GM19099 (cell line): ENCODE results near the gene NRN1.

Source experiments
- POLR2A ChIP-seq: IDR thresholded peaks from 3 replicates; pipeline ENCODE4 v1.6.1; 2011; ENCODE audit warnings: low read depth; ENCODE audit not compliant: insufficient read length; ENCODE audit errors: extremely low read depth

NRN1 gene

GRCh38 chr6:5968817-5969734 lies 37.6 kb downstream of the NRN1 start:
- TF ChIP-seq POLR2A, result no peak

- TF ChIP-seq POLR2A, result no peak
Measured at GRCh38 chr6:5967594-5967993, 39.1 kb downstream of the NRN1 start.

DNA sequence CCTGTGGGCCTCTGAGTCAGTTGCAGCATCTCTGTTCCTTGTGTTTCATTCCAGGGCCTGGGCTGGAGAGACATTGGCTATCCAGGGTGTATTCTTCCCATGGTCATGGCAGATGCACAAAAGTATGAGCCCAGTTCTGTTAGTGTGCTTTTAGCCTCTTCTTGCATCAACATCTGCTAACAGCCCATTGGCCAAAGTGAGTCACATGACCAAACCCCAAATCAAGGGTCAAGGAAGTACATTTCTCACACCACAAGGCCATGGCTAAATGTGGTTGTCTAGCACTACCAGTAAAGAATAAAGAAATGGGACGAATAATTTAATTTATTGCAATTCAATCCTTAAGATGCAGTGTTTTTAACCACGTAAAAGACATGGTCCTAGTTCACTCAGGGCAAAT lies 43.9 kb downstream of the NRN1 start:
- TF ChIP-seq POLR2A, result no peak

DNA sequence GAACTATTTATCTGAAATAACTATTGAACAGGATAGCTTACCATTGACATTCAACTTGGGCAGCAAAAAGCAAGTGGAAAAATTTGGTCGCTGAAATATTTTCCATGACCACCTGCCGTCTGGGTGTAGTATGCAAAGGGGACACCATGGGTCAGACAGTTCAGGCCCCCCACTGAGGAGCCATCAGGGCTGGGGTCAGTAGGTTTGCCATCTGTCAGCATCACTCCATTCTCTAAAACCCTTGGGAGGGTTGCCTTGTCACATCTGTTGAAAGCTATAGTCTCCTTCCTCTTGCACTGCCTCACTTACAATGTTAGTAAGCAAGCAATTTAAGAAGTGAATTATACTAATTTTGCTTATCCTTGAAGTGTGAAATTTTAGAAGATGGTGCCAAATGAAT lies 44.9 kb downstream of the NRN1 start:
- TF ChIP-seq POLR2A, result no peak

GRCh38 chr6:5960456-5960855 lies 46.3 kb downstream of the NRN1 start:
- no peak for TF ChIP-seq POLR2A

GRCh38 chr6:5958921-5959320 lies 47.8 kb downstream of the NRN1 start:
- TF ChIP-seq POLR2A, result no peak

DNA sequence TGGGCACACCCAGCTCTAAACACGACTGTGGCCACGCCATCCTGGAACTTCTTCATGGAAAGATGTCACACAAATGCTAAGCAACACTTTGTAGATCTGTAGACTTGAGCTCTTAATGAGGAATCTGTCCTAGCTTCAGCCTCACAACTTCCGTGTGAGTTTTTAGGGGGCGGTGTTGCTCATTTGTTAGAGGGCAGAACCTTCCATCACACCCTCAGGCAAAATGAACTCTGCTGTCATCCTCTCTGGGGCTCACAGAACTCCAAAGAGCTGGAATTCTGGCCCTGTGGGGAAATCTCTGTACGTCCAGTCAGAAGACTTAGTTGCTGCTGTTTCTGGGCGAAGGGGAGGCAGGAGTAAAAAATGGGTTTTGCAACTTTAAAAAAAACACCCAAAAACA lies 49.8 kb downstream of the NRN1 start:
- TF ChIP-seq POLR2A, result no peak

DNA sequence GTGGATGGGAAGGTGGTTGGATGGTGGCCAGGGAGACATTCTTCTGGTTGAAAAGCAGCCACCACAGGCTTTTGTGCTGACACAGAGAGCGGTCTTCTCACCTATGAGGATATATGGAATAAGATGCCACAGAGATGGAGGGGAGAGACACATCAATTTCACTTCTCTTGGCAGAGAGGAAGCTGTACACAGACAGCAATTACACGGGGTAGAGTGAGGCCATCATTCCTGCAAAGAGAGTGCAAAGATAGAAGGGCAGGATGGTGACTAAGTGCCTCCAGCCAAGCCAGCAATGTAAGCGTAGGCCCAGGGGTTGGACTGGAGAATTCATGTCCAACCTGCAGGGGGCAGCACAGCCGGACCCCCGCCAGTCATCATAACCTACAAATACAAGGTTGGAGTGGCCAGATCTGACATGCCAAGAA lies 56.4 kb downstream of the NRN1 start:
- no peak for TF ChIP-seq POLR2A
